NCI-H1105 (cell line): ENCODE results near the gene SPOCK1.
A peak's percentile ranks its signal among the peaks of the same experiment; 100 is the strongest.

Experiments used
- DNase-seq: peaks from one replicate; lab custom pipeline; 2025; lab: John Stamatoyannopoulos, UW

The SPOCK1 gene

GRCh38 chr5:137361280-137361679, 137.8 kb downstream of the SPOCK1 start:
- no peak for DNase-seq

DNA sequence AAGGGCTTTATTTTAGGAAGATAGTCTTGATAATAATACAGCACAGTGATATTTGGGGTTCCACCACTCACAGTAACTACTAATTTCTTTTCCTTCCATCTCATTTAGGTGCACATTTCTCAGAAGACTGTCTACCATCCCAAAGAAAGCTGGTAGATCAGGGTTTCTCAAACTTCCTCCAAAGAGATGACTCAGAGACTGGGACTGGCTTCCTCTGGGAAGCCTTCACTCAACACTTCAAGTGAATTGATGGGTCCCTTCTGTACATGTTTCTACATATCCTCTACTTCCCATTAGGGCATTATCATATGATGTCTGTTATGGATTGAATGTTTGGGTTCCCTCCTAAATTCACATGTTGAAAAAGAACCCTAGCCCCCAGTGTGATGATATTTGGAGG, 138.5 kb downstream of the SPOCK1 start:
- DNase-seq: no peak

GRCh38 chr5:137359941-137360340, 139.2 kb downstream of the SPOCK1 start:
- DNase-seq: no peak

DNA sequence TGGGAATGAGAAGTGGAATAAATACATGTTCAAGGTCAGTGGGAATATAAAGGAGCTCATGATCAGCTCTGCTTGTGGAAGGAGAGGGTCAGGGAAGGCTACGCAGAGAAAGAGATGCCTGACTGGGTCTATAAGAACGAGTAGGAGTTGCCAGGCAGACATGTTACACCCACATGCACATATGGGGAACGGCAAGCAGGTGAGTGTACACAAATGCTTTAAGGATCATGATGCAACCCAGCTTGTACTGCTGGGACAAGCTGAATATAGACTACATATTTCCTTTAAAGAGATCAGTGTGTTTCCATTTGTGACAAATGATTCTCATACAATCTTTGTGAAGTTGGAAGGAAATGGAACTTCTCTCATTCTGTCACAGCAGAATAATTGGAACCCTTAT, 141.7 kb downstream of the SPOCK1 start:
- no peak for DNase-seq

DNA sequence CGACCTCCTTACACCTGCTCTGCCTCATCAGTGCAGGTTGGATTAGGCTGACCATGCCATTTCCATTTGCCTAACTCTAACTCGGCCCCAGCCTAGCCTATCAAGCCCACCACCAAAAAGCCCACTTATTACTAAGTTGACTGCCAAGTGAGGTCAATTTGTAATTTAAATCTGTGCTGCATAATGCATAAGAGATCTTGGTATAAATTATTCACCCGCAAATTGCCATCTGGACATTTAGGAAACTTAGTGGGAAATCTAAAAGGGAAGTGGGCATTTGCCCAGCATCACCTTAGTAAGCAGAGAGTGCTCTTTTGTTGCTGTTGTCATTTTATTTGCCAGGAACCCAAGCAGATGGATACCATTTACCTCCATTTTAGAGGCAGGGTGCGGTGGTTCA, 143.0 kb downstream of the SPOCK1 start:
- DNase-seq: no peak

DNA sequence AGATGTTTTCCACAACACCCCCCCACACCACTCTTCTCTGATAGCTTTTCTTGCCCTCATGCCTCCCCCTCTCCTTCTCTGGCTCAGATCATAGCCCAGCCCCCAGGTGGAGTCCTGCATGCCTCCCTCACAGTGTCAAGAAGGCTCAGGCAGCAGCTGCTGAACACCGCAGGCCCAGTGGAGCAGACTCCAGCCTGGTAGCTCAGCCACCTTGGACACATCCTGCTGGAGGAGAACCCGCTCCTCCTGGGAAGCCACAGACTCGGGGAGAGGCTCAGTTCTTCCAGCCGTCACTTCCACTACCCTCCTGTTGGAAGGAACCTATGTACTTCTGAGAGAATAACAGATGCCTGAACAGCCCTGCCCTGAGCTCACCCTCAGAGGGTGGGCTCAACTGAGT, 143.4 kb downstream of the SPOCK1 start:
- DNase-seq: no peak

DNA sequence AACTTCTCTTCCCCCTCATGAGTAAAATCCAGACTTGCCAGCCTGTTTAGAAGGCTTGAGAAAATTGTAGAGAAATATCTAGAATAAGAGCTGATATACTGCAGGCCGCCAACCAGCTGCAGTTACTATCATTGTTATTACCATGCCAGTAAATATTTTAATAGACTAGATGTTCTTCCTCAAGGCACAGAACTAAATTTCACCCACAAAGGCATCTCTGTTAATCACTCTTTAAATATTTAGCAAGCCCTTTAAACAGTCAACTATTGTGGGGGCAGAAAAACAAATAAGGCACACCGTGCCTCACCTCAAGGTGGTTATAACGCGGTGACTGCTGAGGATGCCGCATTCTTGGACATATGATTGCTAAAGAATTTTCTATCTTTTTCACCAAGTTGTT, 147.0 kb downstream of the SPOCK1 start:
- no peak for DNase-seq

DNA sequence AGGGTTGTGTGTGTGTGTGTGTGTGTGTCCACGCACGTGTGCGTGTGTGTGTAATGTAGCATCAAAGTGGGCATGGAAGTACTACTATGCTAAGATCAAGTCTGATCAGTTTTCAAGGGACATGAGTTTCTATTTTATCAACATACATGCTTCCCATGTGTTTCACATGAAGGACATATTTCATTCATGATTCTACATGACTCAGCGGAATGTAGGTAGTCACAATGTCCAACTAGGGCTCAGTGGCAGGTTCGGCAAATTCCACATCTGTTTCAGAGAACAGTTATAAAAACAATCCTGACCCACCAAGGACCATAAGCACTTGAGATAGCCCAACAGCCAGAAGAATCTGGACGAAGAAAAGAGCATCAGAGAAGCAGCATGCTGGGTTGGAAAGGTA, 148.3 kb downstream of the SPOCK1 start:
- no peak for DNase-seq

DNA sequence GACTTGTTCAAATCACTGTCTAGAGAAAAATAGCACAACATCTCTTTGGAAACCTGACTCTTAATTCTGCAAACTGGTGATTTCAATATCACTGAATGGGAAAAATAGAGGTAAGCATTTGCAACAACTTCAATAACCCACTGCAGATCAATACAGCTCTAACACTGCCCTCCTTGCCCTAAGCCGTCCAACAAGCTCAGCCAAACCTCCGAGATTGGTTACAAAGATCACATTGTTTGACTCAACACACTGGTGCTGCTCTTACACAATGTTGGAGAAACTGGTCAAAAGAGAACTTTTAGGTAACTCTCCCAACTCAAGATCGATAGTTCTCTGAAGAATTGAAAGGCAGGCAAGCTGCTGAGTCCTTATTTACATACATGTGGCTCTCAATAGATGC, 150.4 kb downstream of the SPOCK1 start:
- DNase-seq: no peak

DNA sequence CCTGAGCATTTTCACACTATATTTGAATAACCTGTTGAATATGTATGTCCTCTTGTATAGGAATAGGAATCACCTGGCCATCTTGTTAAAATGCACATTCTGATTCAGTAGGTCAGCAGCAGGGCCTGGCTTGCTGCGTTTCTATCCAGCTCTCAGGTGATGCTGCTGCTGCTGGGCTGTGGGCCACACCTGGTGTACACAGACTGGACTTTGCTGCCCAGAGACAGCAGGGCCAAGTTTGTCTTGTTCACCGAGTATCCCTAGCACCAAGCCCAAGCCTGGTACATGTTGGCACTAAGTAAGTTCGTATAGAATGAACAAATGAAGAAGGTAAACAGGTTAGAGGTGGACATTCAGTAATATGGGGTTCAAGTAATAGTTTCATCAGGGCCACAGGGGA, 151.3 kb downstream of the SPOCK1 start:
- DNase-seq: no peak

DNA sequence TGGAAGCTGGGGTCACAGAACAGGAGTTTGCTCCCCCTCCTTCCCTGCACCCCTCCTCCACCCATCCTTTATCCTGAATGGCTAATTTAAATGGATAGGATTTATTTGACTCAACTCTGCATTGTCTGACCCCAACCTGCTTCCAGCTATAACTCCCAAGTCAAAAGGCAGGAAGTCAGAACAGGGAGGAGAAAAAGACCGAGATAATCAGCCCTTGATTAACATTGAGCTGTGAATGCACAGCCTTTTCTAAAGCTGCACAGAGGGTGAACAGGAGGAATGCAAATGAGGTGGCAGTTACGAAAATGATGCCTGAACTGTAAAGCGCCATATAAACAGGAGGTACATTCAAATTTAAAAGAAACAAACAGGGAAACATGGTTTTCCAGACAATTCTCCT, 152.8 kb downstream of the SPOCK1 start:
- DNase-seq: no peak

DNA sequence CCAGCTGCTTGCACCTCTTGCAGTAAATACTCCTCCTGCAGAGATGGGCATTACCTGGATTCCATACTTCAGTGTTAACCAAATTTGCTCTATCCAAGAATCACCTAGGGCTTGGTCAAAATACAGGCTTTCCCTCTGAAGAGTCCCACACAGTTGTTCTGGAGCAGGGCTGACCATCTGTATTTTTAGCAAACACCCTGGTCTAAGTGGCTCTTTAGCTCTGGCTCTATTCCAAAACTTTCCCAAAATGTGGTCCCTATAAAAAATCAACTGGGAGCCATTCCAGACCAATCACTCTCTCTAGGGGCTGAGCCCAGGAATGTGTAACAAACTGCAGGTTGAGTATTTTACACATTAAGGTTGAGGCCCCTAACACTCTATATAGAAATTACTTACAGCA, 153.7 kb downstream of the SPOCK1 start:
- no peak for DNase-seq

GRCh38 chr5:137344723-137345322, 154.3 kb downstream of the SPOCK1 start:
- DNase-seq: peak; percentile 0

GRCh38 chr5:137344021-137344420, 155.1 kb downstream of the SPOCK1 start:
- no peak for DNase-seq

GRCh38 chr5:137342764-137343163, 156.4 kb downstream of the SPOCK1 start:
- DNase-seq: no peak

- DNase-seq: no peak
Observed at GRCh38 chr5:137341831-137342230, 157.3 kb downstream of the SPOCK1 start.

DNA sequence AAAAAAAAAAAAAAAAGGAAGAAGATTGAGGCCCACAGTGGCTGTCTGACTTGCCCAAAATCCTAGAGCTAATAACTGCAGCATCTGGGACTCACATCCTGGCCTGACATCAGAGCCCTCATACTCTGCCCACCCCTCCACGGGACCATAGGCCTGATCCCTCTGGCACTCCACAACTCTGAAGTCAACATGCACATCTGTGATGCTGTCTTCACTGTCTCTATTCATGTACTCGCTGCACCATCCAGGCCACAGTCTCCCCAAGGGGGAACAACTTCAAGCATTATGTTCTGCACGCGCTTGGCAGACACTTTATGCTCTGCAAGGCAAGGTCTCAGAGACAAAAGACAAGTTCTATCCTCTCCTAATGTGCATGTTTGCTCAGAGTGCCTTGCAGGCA, 158.2 kb downstream of the SPOCK1 start:
- DNase-seq: no peak

DNA sequence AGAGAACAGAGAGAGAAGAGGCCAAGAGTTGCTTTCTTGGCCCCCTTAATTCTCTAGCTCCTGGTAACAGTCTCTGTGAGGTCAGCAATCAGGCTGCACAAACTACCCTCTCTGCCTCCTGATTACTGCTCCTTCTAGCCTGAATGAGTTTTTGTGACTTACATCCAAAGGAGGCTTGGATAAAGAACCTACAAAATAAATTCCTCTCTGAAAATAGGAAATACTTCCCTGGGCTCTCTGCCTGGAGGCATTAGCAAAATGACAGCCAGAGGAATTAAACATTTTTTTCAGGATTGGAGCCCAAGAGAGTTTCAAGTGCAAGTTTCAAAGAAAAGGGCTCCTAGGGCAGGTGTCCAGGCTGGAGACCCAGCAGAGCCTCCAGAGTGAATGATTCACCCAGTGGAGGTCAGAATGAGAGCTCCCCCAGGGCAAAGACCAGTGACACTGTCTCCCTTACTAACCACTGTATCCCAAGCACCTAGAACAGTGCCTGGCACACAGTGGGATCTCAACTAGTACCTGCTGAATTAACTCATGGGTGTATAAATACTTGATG, 162.5 kb downstream of the SPOCK1 start:
- DNase-seq: no peak

DNA sequence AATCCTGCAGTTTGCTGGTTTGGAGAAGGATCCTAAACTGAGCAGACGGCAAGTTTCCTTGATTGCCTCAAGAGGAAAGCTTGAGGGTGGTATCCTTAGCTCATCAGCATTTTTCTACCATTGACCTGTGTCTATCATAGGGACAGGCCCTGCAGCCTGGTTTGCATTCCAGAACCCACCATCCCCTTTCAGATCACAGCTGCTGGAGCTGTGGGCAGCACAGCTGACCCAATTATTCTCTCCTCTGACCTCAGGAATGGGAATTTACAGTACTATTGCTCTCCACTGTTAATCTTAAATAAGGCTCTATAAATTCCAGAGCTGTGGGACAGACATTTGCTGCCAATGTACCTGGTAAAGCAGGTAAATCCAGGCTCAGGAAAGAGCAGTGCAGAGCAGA, 163.0 kb downstream of the SPOCK1 start:
- DNase-seq: no peak

- DNase-seq: no peak
Observed at GRCh38 chr5:137335493-137335892, 163.6 kb downstream of the SPOCK1 start.

DNA sequence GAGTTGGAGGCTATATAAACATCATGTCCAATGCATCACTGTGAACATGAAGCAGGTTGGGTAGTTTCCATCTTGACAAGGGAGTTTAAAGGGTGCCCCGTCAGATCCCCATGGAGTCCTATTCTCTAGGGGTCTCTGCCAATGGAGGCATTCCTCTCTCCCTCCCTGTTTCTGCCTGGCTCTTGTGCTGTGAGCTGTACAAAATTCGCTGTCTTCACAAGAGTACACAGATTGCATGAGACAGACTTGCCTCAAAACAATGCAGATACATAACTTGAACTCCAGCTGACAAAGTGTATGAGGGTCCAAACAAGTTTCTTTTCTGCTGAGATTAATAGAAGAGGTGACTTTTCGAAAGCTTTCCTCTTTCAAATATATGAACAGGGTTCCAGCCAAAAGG, 165.2 kb downstream of the SPOCK1 start:
- no peak for DNase-seq

DNA sequence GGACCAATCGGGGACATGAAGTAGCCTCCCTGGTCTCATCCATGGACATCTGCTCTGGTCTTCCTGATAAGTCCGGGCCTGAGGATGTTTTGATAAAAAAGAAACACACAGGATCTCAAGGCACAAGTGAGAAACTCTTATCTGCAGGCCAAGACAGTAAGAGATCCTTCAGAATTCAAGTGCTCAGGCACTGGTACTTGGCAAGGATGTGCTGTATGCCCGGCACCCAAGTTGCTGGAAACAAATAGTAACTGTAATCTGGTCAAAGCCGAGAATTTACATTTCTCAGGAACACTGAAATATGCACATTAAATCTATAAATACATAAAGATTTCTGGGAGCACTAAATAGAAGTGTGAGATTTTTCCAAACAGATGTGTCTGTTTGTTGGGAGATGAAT, 165.7 kb downstream of the SPOCK1 start:
- no peak for DNase-seq

- DNase-seq: no peak
Observed at GRCh38 chr5:137332296-137332695, 166.8 kb downstream of the SPOCK1 start.

DNA sequence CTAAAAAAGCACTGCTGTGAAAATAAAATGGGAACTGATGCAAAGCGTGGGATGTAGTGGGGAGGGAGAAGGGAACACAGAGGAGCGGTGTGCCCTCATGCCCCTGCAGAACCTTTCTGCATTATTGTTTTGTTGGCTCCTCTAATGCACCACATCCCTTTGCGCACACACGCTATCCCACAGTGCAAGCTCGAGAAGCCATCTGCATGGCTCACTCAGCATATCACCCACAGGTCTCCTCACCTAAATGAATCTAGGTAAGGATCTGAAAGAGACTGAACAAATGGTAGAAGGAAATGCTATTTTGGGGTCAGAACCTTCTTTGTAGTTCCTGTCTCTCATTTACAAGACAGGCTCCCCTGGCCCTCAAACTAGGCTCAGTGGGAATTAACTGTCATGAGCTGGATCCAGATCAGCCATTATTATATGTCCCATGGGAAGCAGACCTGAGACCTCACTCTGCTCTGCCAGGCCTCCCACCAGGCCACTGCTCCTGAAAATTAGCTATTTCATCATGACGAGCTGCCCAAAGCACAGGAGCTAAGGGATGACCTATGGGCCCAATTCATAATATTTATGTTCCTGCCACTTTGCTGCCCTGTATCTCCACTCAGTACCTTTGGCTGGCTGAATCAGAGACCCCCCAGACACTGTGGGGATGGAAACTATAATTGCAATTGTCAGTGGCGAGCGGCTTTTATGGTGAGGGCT, 169.4 kb downstream of the SPOCK1 start:
- DNase-seq: no peak
